GM12878 (cell line): ENCODE results near the gene ALX4. TPM values are rescaled to one million over a fixed set of nuclear protein-coding genes. Genes with fewer than 3 reads are reported as not detected.

Source experiments
- ATAC-seq: fragments of 200-7000 bp; cut with Tn5 transposase; 3 replicates; pipeline ENCODE4 v1.9.1; 2020; ENCODE audit warnings: mild to moderate bottlenecking, moderate library complexity
- BruUV-seq: library from RNA; stranded (reverse); fragments of 400-500 nt; replicated peaks from 2 replicates; lab custom pipeline; 2021; lab: Mats Ljungman, UMichigan
- CTCF ChIA-PET: fragments of 300-600 bp; sonication (Branson Sonifier 250); formaldehyde crosslinking; extraction: SDS; loops from one replicate; lab custom pipeline; 2021; ENCODE audit warnings: inconsistent platforms; lab: Yijun Ruan, JAX
- POLR2A ChIA-PET: fragments of 350-600 bp; formaldehyde crosslinking; extraction: SDS; loops from one replicate; lab custom pipeline; 2021; ENCODE audit warnings: inconsistent platforms; lab: Charles Lee
- RAD21 ChIA-PET: fragments of 300-600 bp; sonication (Branson Sonifier 250); formaldehyde crosslinking; loops from one replicate; lab custom pipeline; 2023; ENCODE audit warnings: antibody characterized with exemption; ENCODE audit not compliant: unreplicated experiment; lab: Charles Lee
- SMC1A ChIA-PET: fragments of 300-600 bp; sonication (Branson Sonifier 250); formaldehyde crosslinking; loops from one replicate; lab custom pipeline; 2023; ENCODE audit not compliant: unreplicated experiment, uncharacterized antibody; lab: Charles Lee
- DNase-seq: peaks from one replicate; pipeline ENCODE4 v3.0.0-alpha.2; 2011; ENCODE audit warnings: low read depth, low spot score
- FAIRE-seq: peaks from 3 replicates; lab custom pipeline; 2011; peaks lifted over from hg19 to GRCh38; lab: Jason Lieb, UNC
- H2AFZ ChIP-seq: 2 replicates; pipeline ENCODE4 v1.6.0; 2011; ENCODE audit warnings: low read depth, low read length, control low read depth; ENCODE audit not compliant: control insufficient read depth
- H3K27ac ChIP-seq: 2 replicates; pipeline ENCODE4 v1.5.1; 2011; ENCODE audit warnings: control low read depth; ENCODE audit not compliant: control insufficient read depth, insufficient read depth
- H3K27me3 ChIP-seq, 2 experiments: replicated peaks in 1 of 2; 2 replicates each; pipeline versions ENCODE4 v1.6.0 to v1.6.1; 2011; ENCODE audit warnings: low read length in 1 of 2; ENCODE audit not compliant: control insufficient read depth in 2 of 2, insufficient read depth in 2 of 2
- H3K36me3 ChIP-seq, 2 experiments: 2 replicates each; pipeline ENCODE4 v1.5.1; 2011; ENCODE audit warnings: low read length in 1 of 2; ENCODE audit not compliant: control insufficient read depth in 2 of 2, insufficient read depth in 2 of 2
- H3K4me1 ChIP-seq: 2 replicates; pipeline ENCODE4 v1.6.1; 2011; ENCODE audit warnings: mild to moderate bottlenecking, low read length, moderate library complexity, mixed read lengths; ENCODE audit not compliant: control insufficient read depth, insufficient read depth
- H3K4me2 ChIP-seq: 2 replicates; pipeline ENCODE4 v1.6.0; 2011; ENCODE audit warnings: control low read depth; ENCODE audit not compliant: control insufficient read depth, insufficient read depth
- H3K4me3 ChIP-seq: fragments of 200-600 bp; sonication (generic); 2 replicates; pipeline ENCODE4 v1.5.1; 2016
- H3K79me2 ChIP-seq: 2 replicates; pipeline ENCODE4 v1.6.0; 2011; ENCODE audit warnings: low read length; ENCODE audit not compliant: control insufficient read depth, insufficient read depth
- H3K9ac ChIP-seq: 2 replicates; pipeline ENCODE4 v1.8.0; 2011; ENCODE audit warnings: low read length, control low read depth, mixed read lengths; ENCODE audit not compliant: control insufficient read depth, insufficient read depth
- H3K9me3 ChIP-seq: replicated peaks from 3 replicates; pipeline ENCODE4 v1.5.1; 2011; ENCODE audit warnings: mild to moderate bottlenecking, low read length; ENCODE audit not compliant: control insufficient read depth, insufficient read depth
- H4K20me1 ChIP-seq: 2 replicates; pipeline ENCODE4 v1.6.0; 2011; ENCODE audit not compliant: control insufficient read depth, insufficient read depth
- JUNB ChIP-seq: IDR thresholded peaks from 2 replicates; pipeline ENCODE4 v1.6.1; 2016; ENCODE audit warnings: antibody characterized with exemption, mild to moderate bottlenecking
- MTA2 ChIP-seq: fragments of 450-650 bp; IDR thresholded peaks from 2 replicates; pipeline ENCODE4 v1.6.1; 2016; ENCODE audit warnings: low read depth, mild to moderate bottlenecking, moderate library complexity
- NR2F1 ChIP-seq: fragments of 450-650 bp; conservative IDR thresholded peaks from 2 replicates; pipeline ENCODE4 v1.6.1; 2017; ENCODE audit warnings: mild to moderate bottlenecking
- PKNOX1 ChIP-seq: fragments of 450-650 bp; IDR thresholded peaks from 2 replicates; pipeline ENCODE4 v1.6.1; 2016; ENCODE audit warnings: mild to moderate bottlenecking
- RAD21 ChIP-seq: IDR thresholded peaks from 2 replicates; pipeline ENCODE4 v1.6.1; 2011; ENCODE audit warnings: mild to moderate bottlenecking, low read depth, low read length, moderate library complexity; ENCODE audit not compliant: insufficient read depth
- SMARCA5 ChIP-seq: fragments of 450-650 bp; IDR thresholded peaks from 2 replicates; pipeline ENCODE4 v1.6.1; 2017; ENCODE audit warnings: mild to moderate bottlenecking
- SP1 ChIP-seq: IDR thresholded peaks from one replicate; pipeline ENCODE4 v1.6.1; 2011; ENCODE audit warnings: low read depth, low read length
- TBL1XR1 ChIP-seq: IDR thresholded peaks from 2 replicates; pipeline ENCODE4 v1.6.1; 2012; ENCODE audit warnings: low read depth, low read length, improper control_type of control experiment
- USF1 ChIP-seq: IDR thresholded peaks from 2 replicates; pipeline ENCODE4 v1.6.1; 2011; ENCODE audit warnings: borderline replicate concordance, low read depth, mild to moderate bottlenecking, moderate library complexity, mixed read lengths, low read length; ENCODE audit not compliant: insufficient read depth; ENCODE audit errors: extremely low read length
- WGBS: methylation state at CpG from one replicate; pipeline ENCODE4 v1.1.6; 2016; ENCODE audit warnings: low lambda C conversion rate; ENCODE audit not compliant: insufficient replicate concordance, insufficient coverage; ENCODE audit errors: missing lambda C conversion rate; 5-methylcytosine and 5-hydroxymethylcytosine counted together
- in situ Hi-C: fragments of 300-500 bp; cut with MboI; formaldehyde crosslinking; loops from 9 replicates; pipeline ENCODE4 v1.14.3; 2018; ENCODE audit warnings: mixed read lengths
- intact Hi-C: fragments of 100-400 bp; cut with micrococcal nuclease; formaldehyde crosslinking; loops from one replicate; pipeline ENCODE4 v1.14.2; 2022; ENCODE audit not compliant: unreplicated experiment
- polyA plus RNA-seq, 11 experiments: library from polyadenylated mRNA; depleted of rRNA in 4 of 11; unstranded in 6 of 11; stranded (reverse) in 5 of 11; fragments of >200 nt; fragmentation: Nextera tagmentation in 4 of 11; fragmentation: Illumina TruSeq in 1 of 11; extraction: Ambion mirVana in 4 of 11; extraction: Trizol in 1 of 11; gene quantifications; 1 replicate in 1 of 11; 2 replicates in 10 of 11; pipeline versions ENCODE4 v1.2.1 to v1.2.3, GENCODE V29; 2011 to 2016; ENCODE audit warnings: inconsistent platforms in 2 of 11, missing spikeins in 2 of 11, low read depth in 1 of 11
- total RNA-seq, 4 experiments: library from RNA; depleted of rRNA in 3 of 4; stranded (reverse); fragments of >200 nt in 3 of 4; fragmentation: Illumina TruSeq in 1 of 4; extraction: Trizol in 1 of 4; gene quantifications; 2 replicates each; pipeline versions ENCODE4 v1.2.1 to v1.2.3, GENCODE V29; 2013 to 2021
- TF ChIP-seq, protein P1 (sequence below): IDR thresholded peaks from 2 replicates; pipeline ENCODE4 v1.6.1; 2012; ENCODE audit warnings: low read length, inconsistent platforms
- TF ChIP-seq, protein P2 (sequence below): fragments of 450-650 bp; IDR thresholded peaks from 2 replicates; pipeline ENCODE4 v1.6.1; 2017; ENCODE audit warnings: low read depth, mild to moderate bottlenecking, moderate library complexity
- TF ChIP-seq, protein P3 (sequence below): IDR thresholded peaks from 2 replicates; pipeline ENCODE4 v1.6.1; 2012; ENCODE audit warnings: improper control_type of control experiment, low read depth, low read length; ENCODE audit not compliant: insufficient replicate concordance

ALX4 gene
- total and polyA plus RNA-seq, 10 of the 15 experiments (the other 5 are each of a cell fraction or from before 2014, with no cell fraction given) = not detected

GRCh38 chr11:44275241-44275640 lies 34.7 kb downstream of the ALX4 start:
- intact Hi-C loops (no loop called here), in situ Hi-C loops (no loop called here)
- POLR2A ChIA-PET = no interaction called here
- SMC1A ChIA-PET = interaction anchor here (0.8 kb wide), 1 partner anchor 11 kb away, joined by 3 read pairs; no protein-coding TSS in a partner anchor
- RAD21 ChIA-PET = interaction anchor here (0.6 kb wide), 1 partner anchor 116 kb away, joined by 4 read pairs; no protein-coding TSS in a partner anchor
- WGBS = 36% methylated on average over 8 of the region's 10 CpGs
- no peak for ATAC-seq
- Histone ChIP-seq H3K27me3 (no peaks in the 10 kb centered on the region; a peak in 1 of 4 replicates), H3K4me1 (no peaks in the 10 kb centered on the region), H3K9ac (no peak overlapping the region), H3K36me3 (no peaks in the 10 kb centered on the region), H3K79me2 (no peaks in the 10 kb centered on the region), H2AFZ (no peak overlapping the region), H3K4me2 (no peak overlapping the region), H3K4me3 (no peak overlapping the region), H3K27ac (no peak overlapping the region), H3K9me3 (no peaks in the 10 kb centered on the region; the same call in 2 of the 3 replicates), H4K20me1 (no peaks in the 10 kb centered on the region)
- CTCF ChIA-PET = interaction anchor here (1.2 to 2.8 kb wide), 2 partner anchors 11 to 181 kb away, joined by 5 to 9 read pairs; no protein-coding TSS in a partner anchor
- no TSS peak for BruUV-seq
- no peak for DNase-seq
- FAIRE-seq = no peak
- TF ChIP-seq TBL1XR1 (no peak), NR2F1 (no peak), SP1 (no peak), JUNB (no peak), PKNOX1 (no peak), RAD21 (no peak), MTA2 (no peak), SMARCA5 (no peak), USF1 (no peak)
- TF ChIP-seq, protein P1, sequence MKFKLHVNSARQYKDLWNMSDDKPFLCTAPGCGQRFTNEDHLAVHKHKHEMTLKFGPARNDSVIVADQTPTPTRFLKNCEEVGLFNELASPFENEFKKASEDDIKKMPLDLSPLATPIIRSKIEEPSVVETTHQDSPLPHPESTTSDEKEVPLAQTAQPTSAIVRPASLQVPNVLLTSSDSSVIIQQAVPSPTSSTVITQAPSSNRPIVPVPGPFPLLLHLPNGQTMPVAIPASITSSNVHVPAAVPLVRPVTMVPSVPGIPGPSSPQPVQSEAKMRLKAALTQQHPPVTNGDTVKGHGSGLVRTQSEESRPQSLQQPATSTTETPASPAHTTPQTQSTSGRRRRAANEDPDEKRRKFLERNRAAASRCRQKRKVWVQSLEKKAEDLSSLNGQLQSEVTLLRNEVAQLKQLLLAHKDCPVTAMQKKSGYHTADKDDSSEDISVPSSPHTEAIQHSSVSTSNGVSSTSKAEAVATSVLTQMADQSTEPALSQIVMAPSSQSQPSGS = no peak
- TF ChIP-seq, protein P2, sequence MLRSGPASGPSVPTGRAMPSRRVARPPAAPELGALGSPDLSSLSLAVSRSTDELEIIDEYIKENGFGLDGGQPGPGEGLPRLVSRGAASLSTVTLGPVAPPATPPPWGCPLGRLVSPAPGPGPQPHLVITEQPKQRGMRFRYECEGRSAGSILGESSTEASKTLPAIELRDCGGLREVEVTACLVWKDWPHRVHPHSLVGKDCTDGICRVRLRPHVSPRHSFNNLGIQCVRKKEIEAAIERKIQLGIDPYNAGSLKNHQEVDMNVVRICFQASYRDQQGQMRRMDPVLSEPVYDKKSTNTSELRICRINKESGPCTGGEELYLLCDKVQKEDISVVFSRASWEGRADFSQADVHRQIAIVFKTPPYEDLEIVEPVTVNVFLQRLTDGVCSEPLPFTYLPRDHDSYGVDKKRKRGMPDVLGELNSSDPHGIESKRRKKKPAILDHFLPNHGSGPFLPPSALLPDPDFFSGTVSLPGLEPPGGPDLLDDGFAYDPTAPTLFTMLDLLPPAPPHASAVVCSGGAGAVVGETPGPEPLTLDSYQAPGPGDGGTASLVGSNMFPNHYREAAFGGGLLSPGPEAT = no peak
- TF ChIP-seq, protein P3, sequence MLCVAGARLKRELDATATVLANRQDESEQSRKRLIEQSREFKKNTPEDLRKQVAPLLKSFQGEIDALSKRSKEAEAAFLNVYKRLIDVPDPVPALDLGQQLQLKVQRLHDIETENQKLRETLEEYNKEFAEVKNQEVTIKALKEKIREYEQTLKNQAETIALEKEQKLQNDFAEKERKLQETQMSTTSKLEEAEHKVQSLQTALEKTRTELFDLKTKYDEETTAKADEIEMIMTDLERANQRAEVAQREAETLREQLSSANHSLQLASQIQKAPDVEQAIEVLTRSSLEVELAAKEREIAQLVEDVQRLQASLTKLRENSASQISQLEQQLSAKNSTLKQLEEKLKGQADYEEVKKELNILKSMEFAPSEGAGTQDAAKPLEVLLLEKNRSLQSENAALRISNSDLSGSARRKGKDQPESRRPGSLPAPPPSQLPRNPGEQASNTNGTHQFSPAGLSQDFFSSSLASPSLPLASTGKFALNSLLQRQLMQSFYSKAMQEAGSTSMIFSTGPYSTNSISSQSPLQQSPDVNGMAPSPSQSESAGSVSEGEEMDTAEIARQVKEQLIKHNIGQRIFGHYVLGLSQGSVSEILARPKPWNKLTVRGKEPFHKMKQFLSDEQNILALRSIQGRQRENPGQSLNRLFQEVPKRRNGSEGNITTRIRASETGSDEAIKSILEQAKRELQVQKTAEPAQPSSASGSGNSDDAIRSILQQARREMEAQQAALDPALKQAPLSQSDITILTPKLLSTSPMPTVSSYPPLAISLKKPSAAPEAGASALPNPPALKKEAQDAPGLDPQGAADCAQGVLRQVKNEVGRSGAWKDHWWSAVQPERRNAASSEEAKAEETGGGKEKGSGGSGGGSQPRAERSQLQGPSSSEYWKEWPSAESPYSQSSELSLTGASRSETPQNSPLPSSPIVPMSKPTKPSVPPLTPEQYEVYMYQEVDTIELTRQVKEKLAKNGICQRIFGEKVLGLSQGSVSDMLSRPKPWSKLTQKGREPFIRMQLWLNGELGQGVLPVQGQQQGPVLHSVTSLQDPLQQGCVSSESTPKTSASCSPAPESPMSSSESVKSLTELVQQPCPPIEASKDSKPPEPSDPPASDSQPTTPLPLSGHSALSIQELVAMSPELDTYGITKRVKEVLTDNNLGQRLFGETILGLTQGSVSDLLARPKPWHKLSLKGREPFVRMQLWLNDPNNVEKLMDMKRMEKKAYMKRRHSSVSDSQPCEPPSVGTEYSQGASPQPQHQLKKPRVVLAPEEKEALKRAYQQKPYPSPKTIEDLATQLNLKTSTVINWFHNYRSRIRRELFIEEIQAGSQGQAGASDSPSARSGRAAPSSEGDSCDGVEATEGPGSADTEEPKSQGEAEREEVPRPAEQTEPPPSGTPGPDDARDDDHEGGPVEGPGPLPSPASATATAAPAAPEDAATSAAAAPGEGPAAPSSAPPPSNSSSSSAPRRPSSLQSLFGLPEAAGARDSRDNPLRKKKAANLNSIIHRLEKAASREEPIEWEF = no peak
